H1 (cell line): ENCODE measurements around the gene ZNF280C. TPM values are rescaled to one million over a fixed set of nuclear protein-coding genes. Genes with fewer than 3 reads are reported as not detected.

Experiments used
- CTCF ChIA-PET: fragments of 300-600 bp; sonication (Branson Sonifier 250); formaldehyde crosslinking; loops from one replicate; lab custom pipeline; 2021; ENCODE audit not compliant: partially characterized antibody; lab: Charles Lee
- POLR2A ChIA-PET: fragments of 300-600 bp; sonication (Branson Sonifier 250); formaldehyde crosslinking; loops from one replicate; lab custom pipeline; 2021; ENCODE audit warnings: inconsistent platforms; ENCODE audit not compliant: partially characterized antibody; lab: Charles Lee
- DNase-seq, 2 experiments: peaks; one replicate each; pipeline versions ENCODE4 v3.0.0 to v3.0.0-alpha.2; 2010 to 2022; ENCODE audit warnings: low spot score in 2 of 2, low read depth in 1 of 2, mixed read lengths in 1 of 2
- FAIRE-seq: peaks from 2 replicates; lab custom pipeline; 2011; peaks lifted over from hg19 to GRCh38; lab: Jason Lieb, UNC
- H2AFZ ChIP-seq: 2 replicates; pipeline ENCODE4 v1.8.1; 2012; ENCODE audit warnings: low read length, inconsistent platforms
- H2AK5ac ChIP-seq: 2 replicates; pipeline ENCODE4 v1.6.1; 2013; ENCODE audit warnings: low read depth, low read length
- H2BK120ac ChIP-seq: replicated peaks from 2 replicates; pipeline ENCODE3; 2013; ENCODE audit warnings: low read depth, low read length, inconsistent platforms
- H2BK12ac ChIP-seq: 2 replicates; pipeline ENCODE4 v1.6.1; 2013; ENCODE audit warnings: low read depth, low read length
- H2BK15ac ChIP-seq: 2 replicates; pipeline ENCODE4 v1.6.1; 2013; ENCODE audit warnings: low read length
- H2BK20ac ChIP-seq: 2 replicates; pipeline ENCODE4 v1.6.1; 2013; ENCODE audit warnings: low read length
- H2BK5ac ChIP-seq: 2 replicates; pipeline ENCODE4 v1.6.1; 2013; ENCODE audit warnings: low read depth, low read length
- H3K14ac ChIP-seq: 2 replicates; pipeline ENCODE4 v1.6.1; 2013; ENCODE audit warnings: inconsistent platforms; ENCODE audit not compliant: insufficient read length
- H3K18ac ChIP-seq: 2 replicates; pipeline ENCODE4 v1.6.1; 2013; ENCODE audit warnings: low read length; ENCODE audit errors: extremely low read depth
- H3K23ac ChIP-seq: 2 replicates; pipeline ENCODE4 v1.6.1; 2013; ENCODE audit warnings: inconsistent platforms; ENCODE audit not compliant: insufficient read length
- H3K23me2 ChIP-seq: 2 replicates; pipeline ENCODE4 v1.6.1; 2013; ENCODE audit warnings: low read depth, low read length
- H3K27ac ChIP-seq: 2 replicates; pipeline ENCODE4 v1.6.1; 2011; ENCODE audit warnings: low read depth, low read length, inconsistent platforms
- H3K27me3 ChIP-seq, 4 experiments: replicated peaks in 1 of 4; 1 replicate in 1 of 4; 2 replicates in 3 of 4; pipeline versions ENCODE4 v1.6.1 to v1.8.1; 2011 to 2013; ENCODE audit warnings: low read length in 3 of 4, mild to moderate bottlenecking in 3 of 4, inconsistent platforms in 2 of 4, mixed read lengths in 2 of 4, moderate library complexity in 1 of 4; ENCODE audit not compliant: control insufficient read depth in 3 of 4, insufficient read depth in 3 of 4; ENCODE audit errors: extremely low read depth in 1 of 4
- H3K36me3 ChIP-seq, 4 experiments: 2 replicates each; pipeline versions ENCODE4 v1.6.1 to v1.8.1; 2011 to 2013; ENCODE audit warnings: mild to moderate bottlenecking in 4 of 4, low read length in 3 of 4, moderate library complexity in 2 of 4, control low read depth in 1 of 4, inconsistent platforms in 1 of 4; ENCODE audit not compliant: insufficient read depth in 4 of 4, control insufficient read depth in 2 of 4
- H3K4ac ChIP-seq: replicated peaks from 2 replicates; pipeline ENCODE3; 2013; ENCODE audit warnings: low read length, low read depth, mixed read lengths, inconsistent platforms; ENCODE audit not compliant: insufficient read length
- H3K4me1 ChIP-seq, 4 experiments: replicated peaks in 1 of 4; 1 replicate in 1 of 4; 2 replicates in 3 of 4; pipeline versions ENCODE4 v1.6.1 to v1.8.1; 2011 to 2013; ENCODE audit warnings: low read length in 3 of 4, inconsistent platforms in 2 of 4, mixed read lengths in 1 of 4; ENCODE audit not compliant: insufficient read depth in 4 of 4, control insufficient read depth in 3 of 4
- H3K4me2 ChIP-seq, 2 experiments: 2 replicates each; pipeline versions ENCODE4 v1.6.1 to v1.8.1; 2011 to 2013; ENCODE audit warnings: low read depth in 2 of 2, low read length in 2 of 2, control low read depth in 1 of 2, inconsistent platforms in 1 of 2, mild to moderate bottlenecking in 1 of 2; ENCODE audit not compliant: insufficient read depth in 1 of 2
- H3K4me3 ChIP-seq, 4 experiments: fragments of 200-600, 300-600 bp in 1 of 4; sonication (generic), shearing (Covaris generic), sonication (Bioruptor Twin) in 1 of 4; 2 replicates each; pipeline versions ENCODE4 v1.5.1 to v1.8.1; 2011 to 2016; ENCODE audit warnings: low read length in 4 of 4, low read depth in 3 of 4, control low read depth in 2 of 4, inconsistent platforms in 2 of 4, mild to moderate bottlenecking in 2 of 4, mixed read lengths in 1 of 4, moderate library complexity in 1 of 4; ENCODE audit not compliant: insufficient read depth in 2 of 4; ENCODE audit errors: extremely low read depth in 1 of 4
- H3K56ac ChIP-seq: replicated peaks from 2 replicates; pipeline ENCODE3; 2013; ENCODE audit warnings: low read depth, mild to moderate bottlenecking, mixed read lengths, low read length, inconsistent platforms; ENCODE audit not compliant: insufficient read length
- H3K79me1 ChIP-seq: 2 replicates; pipeline ENCODE4 v1.6.1; 2013; ENCODE audit warnings: low read depth, low read length, control low read depth
- H3K79me2 ChIP-seq, 2 experiments: 2 replicates each; pipeline versions ENCODE4 v1.6.1 to v1.8.1; 2012 to 2013; ENCODE audit warnings: low read length in 2 of 2, mild to moderate bottlenecking in 2 of 2, inconsistent platforms in 1 of 2; ENCODE audit not compliant: insufficient read depth in 2 of 2, control insufficient read depth in 1 of 2
- H3K9ac ChIP-seq, 4 experiments: replicated peaks in 1 of 4; 1 replicate in 1 of 4; 2 replicates in 3 of 4; pipeline versions ENCODE4 v1.6.1 to v1.8.1; 2011 to 2013; ENCODE audit warnings: low read depth in 3 of 4, low read length in 3 of 4, control low read depth in 2 of 4, mild to moderate bottlenecking in 2 of 4, moderate library complexity in 2 of 4, inconsistent platforms in 1 of 4; ENCODE audit errors: extremely low read depth in 1 of 4
- H3K9me3 ChIP-seq, 2 experiments: 2 replicates each; pipeline versions ENCODE4 v1.6.1 to v1.8.1; 2012 to 2013; ENCODE audit warnings: mild to moderate bottlenecking in 2 of 2, moderate library complexity in 2 of 2, control low read depth in 1 of 2, inconsistent platforms in 1 of 2, low read depth in 1 of 2, low read length in 1 of 2, mixed read lengths in 1 of 2; ENCODE audit not compliant: insufficient read depth in 2 of 2
- H4K20me1 ChIP-seq, 2 experiments: replicated peaks in 1 of 2; 2 replicates each; pipeline versions ENCODE3 to v1.8.1; 2011 to 2013; ENCODE audit warnings: inconsistent platforms in 2 of 2, low read length in 2 of 2, mild to moderate bottlenecking in 1 of 2; ENCODE audit not compliant: insufficient read depth in 2 of 2, control insufficient read depth in 1 of 2
- H4K5ac ChIP-seq: 2 replicates; pipeline ENCODE4 v1.6.1; 2013; ENCODE audit warnings: low read length, low read depth, mixed read lengths, inconsistent platforms; ENCODE audit not compliant: insufficient read length
- H4K8ac ChIP-seq: 2 replicates; pipeline ENCODE4 v1.8.0; 2013; ENCODE audit warnings: mild to moderate bottlenecking, moderate library complexity, low read length, inconsistent platforms; ENCODE audit not compliant: insufficient read depth; ENCODE audit errors: extremely low read depth
- H4K91ac ChIP-seq: replicated peaks from 2 replicates; pipeline ENCODE3; 2013; ENCODE audit warnings: low read length, mixed read lengths, inconsistent platforms; ENCODE audit not compliant: insufficient read length
- WGBS, 2 experiments: shearing (Covaris generic) in 1 of 2; methylation state at CpG; one replicate each; pipeline versions ENCODE4 v1.1.6 to v1.1.7; 2013 to 2015; ENCODE audit warnings: low lambda C conversion rate in 2 of 2, mixed read lengths in 2 of 2, inconsistent platforms in 1 of 2, low coverage in 1 of 2, missing lambda C conversion rate in 1 of 2; ENCODE audit not compliant: insufficient replicate concordance in 2 of 2, insufficient coverage in 1 of 2, insufficient read length in 1 of 2; ENCODE audit errors: extremely low coverage in 1 of 2, missing lambda C conversion rate in 1 of 2; 5-methylcytosine and 5-hydroxymethylcytosine counted together
- polyA plus RNA-seq, 7 experiments: library from polyadenylated mRNA; depleted of rRNA in 3 of 7; stranded (reverse) in 5 of 7; unstranded in 2 of 7; fragments of >200 nt in 5 of 7; fragments of 200-250 nt in 2 of 7; gene quantifications; 1 replicate in 5 of 7; 2 replicates in 1 of 7; 4 replicates in 1 of 7; pipeline versions ENCODE4 v1.2.1 to v1.2.3, GENCODE V29; 2011 to 2013; ENCODE audit warnings: missing spikeins in 2 of 7, mixed read lengths in 2 of 7
- total RNA-seq: library from RNA; stranded (reverse); fragmentation: NEBNext Ultra II Directional; extraction: Animal tissue kit (Norgen Biotek cat#: 25700); gene quantifications from 2 replicates; pipeline ENCODE4 v1.2.1, GENCODE V29; 2021

The ZNF280C gene
- total and polyA plus RNA-seq, 2 of the 8 experiments (the other 6 are each of a cell fraction or from before 2014, with no cell fraction given): 8.4 to 13.4 TPM

DNA sequence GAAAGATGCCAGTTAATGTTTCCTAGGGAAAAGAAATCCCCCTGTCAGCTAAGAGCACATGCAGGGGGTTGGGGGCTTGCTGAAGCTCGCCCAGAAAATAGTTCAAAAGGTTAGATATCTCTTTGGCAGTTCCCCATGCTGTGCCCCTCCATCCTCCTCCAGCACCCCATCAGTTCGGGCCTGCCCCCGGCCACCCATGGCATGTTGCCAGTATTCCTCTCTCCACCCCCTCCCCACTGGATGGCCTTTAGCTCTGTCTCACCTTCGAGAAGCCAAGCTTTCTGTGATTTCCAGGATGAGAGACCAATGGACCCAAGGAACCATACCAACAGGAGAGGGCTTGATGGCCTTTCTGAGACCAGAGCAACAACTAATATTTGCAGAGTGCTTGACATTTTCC lies 91.8 kb downstream of the ZNF280C start:
- no peak overlapping the region for H2AFZ ChIP-seq
- H4K20me1 ChIP-seq: no peaks in the 10 kb centered on the region
- no peak overlapping the region for H3K4ac ChIP-seq
- H3K27me3 ChIP-seq: peaks cover 0 to 8% (median 7%) of the 10 kb centered on the region in 4 experiments; a peak in 6 of 7 replicates
- no peak overlapping the region for H3K56ac ChIP-seq
- no peak overlapping the region for H4K5ac ChIP-seq
- no peak overlapping the region for H2BK5ac ChIP-seq
- no peak for FAIRE-seq
- H3K23ac ChIP-seq: no peak overlapping the region
- CTCF ChIA-PET: interaction anchor here (1.2 to 2.7 kb wide), 2 partner anchors 15 to 97 kb away, joined by 4 to 12 read pairs; no protein-coding TSS in a partner anchor
- no peak overlapping the region for H4K91ac ChIP-seq
- no peaks in the 10 kb centered on the region for H3K79me2 ChIP-seq
- no peaks in the 10 kb centered on the region for H3K79me1 ChIP-seq
- no peak overlapping the region for H2BK120ac ChIP-seq
- H3K4me3 ChIP-seq: no peak overlapping the region
- H3K4me1 ChIP-seq: no peaks in the 10 kb centered on the region; a peak in 1 of 7 replicates
- DNase-seq: no peak
- no peak overlapping the region for H3K9ac ChIP-seq
- H3K4me2 ChIP-seq: no peak overlapping the region
- peaks cover 4% of the 10 kb centered on the region; the same call in 1 of the 2 replicates for H3K23me2 ChIP-seq
- no peak overlapping the region for H3K27ac ChIP-seq
- POLR2A ChIA-PET: no interaction called here
- no CpG with 5 or more reads among the region's 4 CpGs for WGBS, 2 experiments
- no peak overlapping the region for H3K18ac ChIP-seq
- H2BK12ac ChIP-seq: no peak overlapping the region
- no peak overlapping the region for H2BK15ac ChIP-seq
- H3K9me3 ChIP-seq: no peaks in the 10 kb centered on the region
- no peak overlapping the region for H3K14ac ChIP-seq
- no peaks in the 10 kb centered on the region for H3K36me3 ChIP-seq
- no peak overlapping the region for H2AK5ac ChIP-seq
- no peak overlapping the region for H4K8ac ChIP-seq
- H2BK20ac ChIP-seq: no peak overlapping the region
